B cell (primary cell): Measurements from ENCODE around the gene ARHGAP26. TPM values are rescaled to one million over a fixed set of nuclear protein-coding genes. Genes with fewer than 3 reads are reported as not detected.

Source experiments
- ATAC-seq: fragments of 200-7000 bp; cut with Tn5 transposase; one replicate; pipeline ENCODE4 v1.10.0; 2021; ENCODE audit warnings: low read depth, mild to moderate bottlenecking, moderate number of reproducible peaks, moderate library complexity
- CTCF ChIA-PET: fragments of 350-600 bp; sonication (Branson Sonifier 250); formaldehyde crosslinking; loops from one replicate; lab custom pipeline; 2021; ENCODE audit warnings: antibody characterized with exemption, inconsistent platforms; lab: Charles Lee
- POLR2A ChIA-PET: fragments of 350-600 bp; sonication (Branson Sonifier 250); formaldehyde crosslinking; loops from one replicate; lab custom pipeline; 2021; ENCODE audit warnings: antibody characterized with exemption; lab: Charles Lee
- DNase-seq: peaks from one replicate; pipeline ENCODE4 v3.0.0; 2013
- H2AFZ ChIP-seq: 2 replicates; pipeline ENCODE4 v1.6.1; 2012; ENCODE audit warnings: mild to moderate bottlenecking, low read depth, low read length; ENCODE audit not compliant: insufficient read depth, poor library complexity, severe bottlenecking
- H3K27ac ChIP-seq, 2 donors: 1 replicate in 1 of 2; 2 replicates in 1 of 2; pipeline ENCODE4 v1.5.1; 2012 to 2013; ENCODE audit warnings: low read length in 2 of 2, mild to moderate bottlenecking in 2 of 2, moderate library complexity in 1 of 2
- H3K27me3 ChIP-seq, 4 experiments: fragments of 200-600 bp in 1 of 4; sonication (generic) in 1 of 4; replicated peaks in 1 of 4; 1 replicate in 2 of 4; 2 replicates in 2 of 4; pipeline versions ENCODE4 v1.6.1 to v1.7.0; 2013 to 2016; ENCODE audit warnings: low read length in 3 of 4, mild to moderate bottlenecking in 2 of 4, mixed read lengths in 1 of 4, moderate library complexity in 1 of 4; ENCODE audit not compliant: insufficient read depth in 4 of 4, control insufficient read depth in 3 of 4; ENCODE audit errors: control extremely low read depth in 1 of 4
- H3K36me3 ChIP-seq, 2 experiments: replicated peaks in 1 of 2; 1 replicate in 1 of 2; 2 replicates in 1 of 2; pipeline versions ENCODE4 v1.6.1 to v1.7.1; 2013; ENCODE audit warnings: low read length in 1 of 2; ENCODE audit not compliant: insufficient read depth in 2 of 2, control insufficient read depth in 1 of 2; ENCODE audit errors: control extremely low read depth in 1 of 2, extremely low read depth in 1 of 2
- H3K4me1 ChIP-seq, 2 donors: fragments of 200-600 bp in 1 of 2; sonication (generic) in 1 of 2; 1 replicate in 1 of 2; 2 replicates in 1 of 2; pipeline versions ENCODE4 v1.5.1 to v1.6.1; 2013 to 2017; ENCODE audit warnings: low read length in 2 of 2; ENCODE audit not compliant: control insufficient read depth in 2 of 2, insufficient read depth in 2 of 2
- H3K4me2 ChIP-seq: replicated peaks from 2 replicates; pipeline ENCODE3; 2012; ENCODE audit warnings: mild to moderate bottlenecking, low read depth, low read length; ENCODE audit not compliant: poor library complexity, severe bottlenecking
- H3K4me3 ChIP-seq, 5 experiments: fragments of 200-600 bp in 1 of 5; sonication (generic) in 1 of 5; 1 replicate in 3 of 5; 2 replicates in 2 of 5; pipeline versions ENCODE4 v1.5.1 to v1.7.0; 2011 to 2016; ENCODE audit warnings: low read length in 4 of 5, mild to moderate bottlenecking in 4 of 5, low read depth in 2 of 5, control low read depth in 1 of 5, moderate library complexity in 1 of 5; ENCODE audit not compliant: insufficient read depth in 1 of 5; ENCODE audit errors: control extremely low read depth in 1 of 5, extremely low read depth in 1 of 5
- H3K79me2 ChIP-seq: fragments of 200-600 bp; sonication (generic); one replicate; pipeline ENCODE4 v1.6.0; 2016; ENCODE audit warnings: low read length; ENCODE audit not compliant: control insufficient read depth, insufficient read depth
- H3K9ac ChIP-seq: fragments of 200-600 bp; sonication (generic); 2 replicates; pipeline ENCODE4 v1.6.1; 2017; ENCODE audit warnings: mild to moderate bottlenecking, low read length, moderate library complexity
- H3K9me3 ChIP-seq, 3 donors: one replicate each; pipeline versions ENCODE4 v1.6.1 to v1.7.1; 2013; ENCODE audit warnings: low read length in 2 of 3; ENCODE audit not compliant: control insufficient read depth in 2 of 3, insufficient read depth in 1 of 3; ENCODE audit errors: control extremely low read depth in 1 of 3
- H4K20me1 ChIP-seq: 2 replicates; pipeline ENCODE4 v1.6.0; 2012; ENCODE audit warnings: mild to moderate bottlenecking, low read length; ENCODE audit not compliant: insufficient read depth, control insufficient read depth, poor library complexity, severe bottlenecking
- H3K27ac Mint-ChIP-seq: one replicate; pipeline ENCODE4 v1.8.0; 2021; ENCODE audit warnings: mixed read lengths
- H3K27me3 Mint-ChIP-seq: one replicate; pipeline ENCODE4 v1.8.0; 2021; ENCODE audit warnings: mixed read lengths
- H3K4me1 Mint-ChIP-seq: one replicate; pipeline ENCODE4 v1.8.0; 2021; ENCODE audit warnings: mixed read lengths
- H3K4me3 Mint-ChIP-seq: one replicate; pipeline ENCODE4 v1.8.0; 2021; ENCODE audit warnings: mixed read lengths
- H3K9me3 Mint-ChIP-seq: one replicate; pipeline ENCODE4 v1.8.0; 2022; ENCODE audit warnings: mixed read lengths; ENCODE audit not compliant: insufficient read depth
- EZH2 ChIP-seq: IDR thresholded peaks from 2 replicates; pipeline ENCODE4 v1.6.1; 2012; ENCODE audit warnings: borderline replicate concordance, low read depth, mild to moderate bottlenecking, moderate library complexity, low read length; ENCODE audit not compliant: insufficient read depth, poor library complexity, severe bottlenecking
- WGBS: methylation state at CpG from one replicate; pipeline ENCODE4 v1.1.5; 2013; ENCODE audit warnings: missing lambda C conversion rate; ENCODE audit not compliant: insufficient coverage; 5-methylcytosine and 5-hydroxymethylcytosine counted together
- intact Hi-C: fragments of 100-400 bp; cut with micrococcal nuclease; formaldehyde crosslinking; loops from one replicate; pipeline ENCODE4 v1.10.0; 2022
- polyA plus RNA-seq: library from polyadenylated mRNA; depleted of rRNA; stranded (reverse); fragments of >200 nt; gene quantifications from 2 replicates; pipeline ENCODE4 v1.2.3, GENCODE V29; 2012
- total RNA-seq, 2 donors: library from RNA; stranded (reverse); fragments of 120-200 nt in 1 of 2; gene quantifications; 1 replicate in 1 of 2; 2 replicates in 1 of 2; pipeline versions ENCODE4 v1.2.3 to v1.2.4, GENCODE V29; 2013 to 2022
- TF ChIP-seq, protein P1 (sequence below): fragments of 200-600 bp; IDR thresholded peaks from one replicate; pipeline ENCODE4 v1.8.0; 2022; ENCODE audit warnings: antibody characterized with exemption, mild to moderate bottlenecking

Gene ARHGAP26
- total and polyA plus RNA-seq, 2 donors (not counting 1 experiment from before 2014, with no cell fraction given): 1.8 to 22.5 TPM

DNA sequence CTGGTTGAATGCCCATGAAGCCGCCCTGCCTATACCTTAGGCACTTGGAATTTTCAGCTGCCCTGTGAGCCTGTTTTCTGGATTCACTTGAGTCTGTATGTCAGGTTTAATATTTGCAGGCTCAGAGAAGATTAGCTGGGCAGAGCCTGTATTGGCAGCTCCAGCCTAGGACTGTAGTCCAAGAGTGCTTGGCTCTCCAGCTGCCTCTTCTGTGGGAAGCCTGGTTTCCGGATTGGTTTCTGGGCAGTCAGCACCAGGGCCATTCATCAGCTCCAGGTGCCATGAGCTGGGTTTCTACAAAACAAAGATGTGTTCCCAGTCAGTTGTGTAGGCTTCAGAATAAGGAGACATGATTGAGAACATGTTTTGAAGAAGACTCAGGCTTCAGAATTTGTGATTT, 90.1 kb downstream of the ARHGAP26 start:
- Histone ChIP-seq H3K79me2 (no peaks in the 10 kb centered on the region), H4K20me1 (no peaks in the 10 kb centered on the region), H3K4me2 (no peak overlapping the region), H3K36me3 (no peaks in the 10 kb centered on the region), H3K27ac (no peak overlapping the region), H3K4me1 (no peaks in the 10 kb centered on the region), H3K9ac (no peak overlapping the region), H2AFZ (no peak overlapping the region), H3K27me3 (no peaks in the 10 kb centered on the region), H3K9me3 (no peaks in the 10 kb centered on the region), H3K4me3 (no peak overlapping the region)
- Mint-ChIP-seq H3K27me3 (no peaks in the 10 kb centered on the region), H3K27ac (no peak overlapping the region), H3K4me1 (peaks cover 6% of the 10 kb centered on the region), H3K9me3 (no peaks in the 10 kb centered on the region), H3K4me3 (no peak overlapping the region)
- 77% methylated on average over 2 of the region's 2 CpGs for WGBS
- POLR2A ChIA-PET: no interaction called here
- DNase-seq (no peak), ATAC-seq (no peak)
- CTCF ChIA-PET: interaction anchor here (1.0 to 1.4 kb wide), 6 partner anchors 11 to 111 kb away, joined by 3 to 4 read pairs (median 3); no protein-coding TSS in a partner anchor
- intact Hi-C loops: no loop called here
- TF ChIP-seq, protein P1, sequence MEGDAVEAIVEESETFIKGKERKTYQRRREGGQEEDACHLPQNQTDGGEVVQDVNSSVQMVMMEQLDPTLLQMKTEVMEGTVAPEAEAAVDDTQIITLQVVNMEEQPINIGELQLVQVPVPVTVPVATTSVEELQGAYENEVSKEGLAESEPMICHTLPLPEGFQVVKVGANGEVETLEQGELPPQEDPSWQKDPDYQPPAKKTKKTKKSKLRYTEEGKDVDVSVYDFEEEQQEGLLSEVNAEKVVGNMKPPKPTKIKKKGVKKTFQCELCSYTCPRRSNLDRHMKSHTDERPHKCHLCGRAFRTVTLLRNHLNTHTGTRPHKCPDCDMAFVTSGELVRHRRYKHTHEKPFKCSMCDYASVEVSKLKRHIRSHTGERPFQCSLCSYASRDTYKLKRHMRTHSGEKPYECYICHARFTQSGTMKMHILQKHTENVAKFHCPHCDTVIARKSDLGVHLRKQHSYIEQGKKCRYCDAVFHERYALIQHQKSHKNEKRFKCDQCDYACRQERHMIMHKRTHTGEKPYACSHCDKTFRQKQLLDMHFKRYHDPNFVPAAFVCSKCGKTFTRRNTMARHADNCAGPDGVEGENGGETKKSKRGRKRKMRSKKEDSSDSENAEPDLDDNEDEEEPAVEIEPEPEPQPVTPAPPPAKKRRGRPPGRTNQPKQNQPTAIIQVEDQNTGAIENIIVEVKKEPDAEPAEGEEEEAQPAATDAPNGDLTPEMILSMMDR: no peak
- no peak for TF ChIP-seq EZH2

DNA sequence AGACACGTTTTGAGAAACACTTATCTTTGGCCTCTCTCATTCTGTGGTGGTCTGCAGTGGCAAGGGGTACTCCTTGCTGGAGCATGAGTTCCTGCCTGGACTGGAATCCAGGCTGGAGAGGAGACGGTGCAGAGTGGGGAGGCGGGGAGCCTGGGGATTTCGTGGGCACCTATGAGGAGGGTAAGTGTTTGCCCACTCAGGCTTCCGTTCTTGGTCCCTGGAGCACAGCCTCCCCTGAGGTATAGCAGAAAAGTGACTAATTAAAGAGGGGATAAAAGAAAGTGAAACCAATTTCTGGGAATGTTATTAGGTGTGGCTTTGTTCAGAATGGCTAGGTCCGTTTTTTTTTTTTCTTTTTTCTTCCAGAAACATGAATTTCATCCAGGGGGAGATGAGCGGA, 90.8 kb downstream of the ARHGAP26 start:
- H3K9ac ChIP-seq: no peak overlapping the region
- H3K4me3 ChIP-seq: no peak overlapping the region
- ChIA-PET POLR2A (no interaction called here), CTCF (interaction anchor here (1.0 to 1.3 kb wide), 4 partner anchors 10 to 96 kb away, joined by 3 to 4 read pairs (median 4); no protein-coding TSS in a partner anchor)
- no peak overlapping the region for H3K4me2 ChIP-seq
- Mint-ChIP-seq H3K4me3 (no peak overlapping the region), H3K27me3 (no peaks in the 10 kb centered on the region), H3K9me3 (no peaks in the 10 kb centered on the region), H3K27ac (no peak overlapping the region), H3K4me1 (peaks cover 6% of the 10 kb centered on the region)
- intact Hi-C loops: no loop called here
- no peaks in the 10 kb centered on the region for H3K27me3 ChIP-seq
- no peaks in the 10 kb centered on the region for H3K36me3 ChIP-seq
- DNase-seq (no peak), ATAC-seq (no peak)
- H4K20me1 ChIP-seq: no peaks in the 10 kb centered on the region
- TF ChIP-seq, protein P1: no peak
- TF ChIP-seq EZH2: no peak
- H3K9me3 ChIP-seq: no peaks in the 10 kb centered on the region
- no peak overlapping the region for H2AFZ ChIP-seq
- no peak overlapping the region for H3K27ac ChIP-seq
- H3K79me2 ChIP-seq: no peaks in the 10 kb centered on the region
- 35% methylated on average over 6 of the region's 7 CpGs for WGBS
- H3K4me1 ChIP-seq: no peaks in the 10 kb centered on the region
